Chondrocyte (in vitro differentiated cells): ENCODE results near the gene GJB2. TPM values are rescaled to one million over a fixed set of nuclear protein-coding genes. Genes with fewer than 3 reads are reported as not detected.

ENCODE experiments used
- DNase-seq: peaks from one replicate; pipeline ENCODE4 v3.0.0; 2021; ENCODE audit warnings: mixed read lengths, low spot score
- H3K27ac Mint-ChIP-seq: one replicate; pipeline ENCODE4 v1.8.0; 2021; ENCODE audit warnings: mild to moderate bottlenecking, moderate library complexity, mixed read lengths; ENCODE audit not compliant: unreplicated experiment
- H3K27me3 Mint-ChIP-seq: 2 replicates; pipeline ENCODE4 v1.8.0; 2021; ENCODE audit warnings: low read depth, mixed read lengths
- H3K36me3 Mint-ChIP-seq: 2 replicates; pipeline ENCODE4 v1.8.0; 2021; ENCODE audit warnings: low read depth, mixed read lengths
- H3K4me1 Mint-ChIP-seq: 2 replicates; pipeline ENCODE4 v1.8.0; 2021; ENCODE audit warnings: low read depth, mild to moderate bottlenecking, mixed read lengths
- H3K4me3 Mint-ChIP-seq: one replicate; pipeline ENCODE4 v1.8.0; 2021; ENCODE audit warnings: mild to moderate bottlenecking, moderate library complexity, mixed read lengths; ENCODE audit not compliant: unreplicated experiment
- H3K9me3 Mint-ChIP-seq: 2 replicates; pipeline ENCODE4 v1.8.0; 2021; ENCODE audit warnings: low read depth, mixed read lengths
- total RNA-seq: library from RNA; stranded (reverse); gene quantifications from 3 replicates; pipeline ENCODE4 v1.2.1, GENCODE V29; 2021
- TF ChIP-seq, protein P1 (sequence below): fragments of 200-600 bp; sonication (generic); IDR thresholded peaks from 2 replicates; pipeline ENCODE4 v1.5.0; 2021; ENCODE audit warnings: antibody characterized with exemption, mild to moderate bottlenecking, moderate library complexity

Gene GJB2
- total RNA-seq, 1 donor from 2014 or later, result not detected

DNA sequence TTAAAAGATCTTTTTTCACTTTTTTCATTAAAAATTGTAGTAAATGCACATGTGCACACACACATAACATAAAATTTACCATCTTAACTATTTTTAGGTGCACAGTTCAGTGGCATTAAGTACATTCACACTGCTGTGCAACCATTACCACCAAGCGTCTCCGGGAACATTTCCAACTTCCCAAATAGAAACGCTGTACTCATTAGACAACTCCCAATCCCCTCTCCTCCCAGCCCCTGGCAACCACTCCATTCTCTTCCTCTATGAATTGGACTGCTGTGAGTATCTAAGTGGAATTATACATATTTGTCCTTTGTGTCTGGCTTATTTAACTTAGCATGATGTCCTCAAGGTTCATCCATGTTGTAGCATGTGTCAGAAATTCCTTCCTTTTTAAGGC is 11.6 kb downstream of the GJB2 start:
- H3K4me1 Mint-ChIP-seq, result no peaks in the 10 kb centered on the region
- TF ChIP-seq, protein P1, sequence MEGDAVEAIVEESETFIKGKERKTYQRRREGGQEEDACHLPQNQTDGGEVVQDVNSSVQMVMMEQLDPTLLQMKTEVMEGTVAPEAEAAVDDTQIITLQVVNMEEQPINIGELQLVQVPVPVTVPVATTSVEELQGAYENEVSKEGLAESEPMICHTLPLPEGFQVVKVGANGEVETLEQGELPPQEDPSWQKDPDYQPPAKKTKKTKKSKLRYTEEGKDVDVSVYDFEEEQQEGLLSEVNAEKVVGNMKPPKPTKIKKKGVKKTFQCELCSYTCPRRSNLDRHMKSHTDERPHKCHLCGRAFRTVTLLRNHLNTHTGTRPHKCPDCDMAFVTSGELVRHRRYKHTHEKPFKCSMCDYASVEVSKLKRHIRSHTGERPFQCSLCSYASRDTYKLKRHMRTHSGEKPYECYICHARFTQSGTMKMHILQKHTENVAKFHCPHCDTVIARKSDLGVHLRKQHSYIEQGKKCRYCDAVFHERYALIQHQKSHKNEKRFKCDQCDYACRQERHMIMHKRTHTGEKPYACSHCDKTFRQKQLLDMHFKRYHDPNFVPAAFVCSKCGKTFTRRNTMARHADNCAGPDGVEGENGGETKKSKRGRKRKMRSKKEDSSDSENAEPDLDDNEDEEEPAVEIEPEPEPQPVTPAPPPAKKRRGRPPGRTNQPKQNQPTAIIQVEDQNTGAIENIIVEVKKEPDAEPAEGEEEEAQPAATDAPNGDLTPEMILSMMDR, result no peak
- H3K27ac Mint-ChIP-seq, result no peak overlapping the region
- H3K4me3 Mint-ChIP-seq, result no peak overlapping the region
- peaks cover 51% of the 10 kb centered on the region for H3K27me3 Mint-ChIP-seq
- DNase-seq, result no peak
- H3K9me3 Mint-ChIP-seq, result no peaks in the 10 kb centered on the region
- H3K36me3 Mint-ChIP-seq, result no peaks in the 10 kb centered on the region

DNA sequence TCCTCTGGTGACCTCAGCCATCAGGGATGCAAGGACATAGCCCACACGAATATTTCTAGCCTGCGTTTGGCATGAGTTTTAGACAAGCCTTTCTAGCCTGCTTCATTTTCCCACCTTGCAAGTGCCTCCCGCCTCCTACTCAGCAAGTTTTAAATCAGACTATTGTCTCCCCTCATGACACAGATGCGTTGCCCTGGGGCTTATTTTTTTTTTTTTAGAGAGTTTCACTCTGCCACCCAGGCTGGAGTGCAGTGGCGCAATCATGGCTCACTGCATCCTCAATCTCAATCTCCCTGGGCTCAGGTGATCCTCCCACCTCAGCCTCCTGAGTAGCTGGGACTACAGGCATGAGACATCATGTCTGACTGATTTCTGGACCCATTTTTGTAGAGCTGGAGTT is 14.6 kb downstream of the GJB2 start:
- Mint-ChIP-seq H3K36me3 (no peaks in the 10 kb centered on the region), H3K27me3 (peaks cover 35% of the 10 kb centered on the region), H3K27ac (no peak overlapping the region)

DNA sequence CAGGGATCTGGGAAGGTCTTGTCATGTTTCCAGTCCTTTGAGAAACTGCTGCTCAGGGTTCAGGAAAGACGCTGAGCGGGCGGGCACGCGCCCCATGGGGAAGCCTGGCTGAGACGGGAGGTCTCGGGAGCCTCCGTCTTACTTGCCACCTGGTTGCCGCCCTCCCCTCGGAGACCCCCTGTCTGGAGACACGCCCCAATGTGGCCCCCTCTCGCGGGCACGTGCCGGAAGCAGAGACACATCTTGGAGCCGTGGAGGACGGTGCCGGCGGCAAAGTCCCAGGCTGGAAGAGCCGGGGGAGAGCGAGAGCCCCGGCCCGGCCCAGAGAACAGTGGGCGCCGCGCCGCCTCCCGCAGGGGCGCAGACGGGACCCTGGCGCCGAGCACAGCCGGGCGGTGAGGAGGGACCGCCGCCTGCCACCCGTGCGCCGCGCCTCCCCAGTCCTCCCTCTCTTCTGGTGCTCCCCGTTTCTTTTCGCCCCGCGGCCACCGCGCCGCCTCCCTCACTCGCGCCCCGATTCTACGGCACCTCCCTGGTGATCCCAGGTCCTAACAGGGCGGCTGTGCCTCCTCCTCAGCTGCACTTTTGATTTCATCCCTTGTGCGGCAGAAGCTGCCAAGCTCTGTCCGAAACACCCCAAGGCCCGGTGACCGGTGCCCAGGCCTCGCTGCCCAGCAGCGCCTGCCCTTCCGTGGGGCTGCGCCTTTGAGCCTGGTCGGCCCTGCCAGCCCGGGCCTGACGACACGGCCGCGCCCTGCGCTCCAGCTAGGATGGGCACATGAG is 15.5 kb downstream of the GJB2 start:
- TF ChIP-seq, protein P1, result no peak
- no peaks in the 10 kb centered on the region for H3K9me3 Mint-ChIP-seq
- peaks cover 31% of the 10 kb centered on the region for H3K27me3 Mint-ChIP-seq
- H3K4me3 Mint-ChIP-seq, result no peak overlapping the region
- no peak for DNase-seq
- H3K27ac Mint-ChIP-seq, result no peak overlapping the region
- H3K4me1 Mint-ChIP-seq, result peaks cover 10% of the 10 kb centered on the region
- H3K36me3 Mint-ChIP-seq, result no peaks in the 10 kb centered on the region

More for the DNA sequence above, 14.6 kb downstream of the GJB2 start:
- TF ChIP-seq, protein P1, result no peak
- no peak for DNase-seq
- H3K4me3 Mint-ChIP-seq, result no peak overlapping the region
- H3K9me3 Mint-ChIP-seq, result no peaks in the 10 kb centered on the region
- H3K4me1 Mint-ChIP-seq, result peaks cover 10% of the 10 kb centered on the region

DNA sequence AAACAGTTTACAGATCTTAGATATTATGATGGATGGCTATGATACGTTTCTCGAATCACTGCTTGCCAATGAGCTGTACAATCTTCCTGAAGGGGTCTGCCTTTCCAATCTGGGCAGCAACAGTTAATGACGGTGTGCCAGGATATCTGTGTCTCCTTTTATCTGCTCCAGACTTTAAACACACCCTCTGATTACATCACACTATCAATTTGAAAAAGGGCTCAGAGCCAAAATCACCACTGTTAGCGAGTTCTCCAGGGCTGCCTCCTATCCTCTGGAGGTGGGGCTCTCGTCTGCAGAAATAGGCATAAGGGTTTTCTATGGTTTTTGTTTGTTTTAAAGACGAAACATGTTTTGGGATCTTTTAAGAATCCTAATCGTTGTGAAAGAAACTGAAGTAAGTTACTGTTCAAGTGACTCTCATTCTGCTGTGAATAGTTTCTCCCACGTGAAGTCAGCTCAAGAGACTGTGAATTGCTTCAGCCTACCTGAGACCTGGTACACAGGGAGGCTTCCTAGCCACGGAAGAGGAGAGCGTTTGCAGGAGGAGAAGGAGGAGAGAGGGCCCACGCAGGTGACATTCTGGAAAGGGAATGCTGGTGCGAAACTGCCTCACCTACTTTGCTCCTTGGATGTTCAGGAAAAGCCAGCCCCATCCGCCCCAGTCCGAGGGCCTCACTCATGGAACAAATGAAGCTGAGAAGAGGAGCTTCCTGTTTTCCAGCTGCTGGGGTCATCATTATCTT is 16.7 kb downstream of the GJB2 start:
- H3K27ac Mint-ChIP-seq, result no peak overlapping the region
- no peak overlapping the region for H3K4me3 Mint-ChIP-seq
- TF ChIP-seq, protein P1, result no peak
- H3K4me1 Mint-ChIP-seq, result peaks cover 10% of the 10 kb centered on the region
- no peaks in the 10 kb centered on the region for H3K9me3 Mint-ChIP-seq
- peaks cover 28% of the 10 kb centered on the region for H3K27me3 Mint-ChIP-seq
- no peaks in the 10 kb centered on the region for H3K36me3 Mint-ChIP-seq
- no peak for DNase-seq

DNA sequence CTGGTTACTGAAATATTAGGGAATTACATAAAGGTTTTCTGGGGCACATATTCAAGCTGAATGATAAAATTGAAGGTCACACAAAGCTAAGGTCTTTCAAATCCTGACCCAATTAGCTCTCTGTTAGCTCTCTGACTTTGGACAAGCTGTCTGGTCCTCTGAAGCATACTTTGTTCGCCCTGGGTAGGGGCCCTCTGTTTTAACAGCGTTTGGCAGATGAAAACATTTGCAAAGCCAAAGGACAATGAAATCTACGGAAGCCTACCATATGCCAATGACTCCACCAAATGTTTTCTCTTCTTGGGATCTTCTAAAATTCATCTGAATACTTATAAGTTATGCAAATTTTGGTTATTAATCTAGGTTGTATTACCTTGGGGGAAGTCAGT is 17.3 kb downstream of the GJB2 start:
- H3K36me3 Mint-ChIP-seq, result no peaks in the 10 kb centered on the region
- H3K9me3 Mint-ChIP-seq, result no peaks in the 10 kb centered on the region
- no peak overlapping the region for H3K27ac Mint-ChIP-seq
- peaks cover 10% of the 10 kb centered on the region for H3K4me1 Mint-ChIP-seq
- TF ChIP-seq, protein P1, result no peak
- no peak for DNase-seq
- H3K27me3 Mint-ChIP-seq, result peaks cover 23% of the 10 kb centered on the region
- H3K4me3 Mint-ChIP-seq, result no peak overlapping the region
